Measurements from ENCODE around the gene CNPPD1. TPM values are rescaled to one million over a fixed set of nuclear protein-coding genes. Genes with fewer than 3 reads are reported as not detected.

The CNPPD1 gene
- 21.7 and 25.0 TPM in 2 replicates for total RNA-seq (2014; rRNA removed; shearing (Covaris generic))

GRCh38 chr2:219176818-219177551 is at the start of gene CNPPD1:
TSS of gene CNPPD1 (minus strand) at chr2:219176925. CDS start at chr2:219176828, 97 bp downstream.

DNA sequence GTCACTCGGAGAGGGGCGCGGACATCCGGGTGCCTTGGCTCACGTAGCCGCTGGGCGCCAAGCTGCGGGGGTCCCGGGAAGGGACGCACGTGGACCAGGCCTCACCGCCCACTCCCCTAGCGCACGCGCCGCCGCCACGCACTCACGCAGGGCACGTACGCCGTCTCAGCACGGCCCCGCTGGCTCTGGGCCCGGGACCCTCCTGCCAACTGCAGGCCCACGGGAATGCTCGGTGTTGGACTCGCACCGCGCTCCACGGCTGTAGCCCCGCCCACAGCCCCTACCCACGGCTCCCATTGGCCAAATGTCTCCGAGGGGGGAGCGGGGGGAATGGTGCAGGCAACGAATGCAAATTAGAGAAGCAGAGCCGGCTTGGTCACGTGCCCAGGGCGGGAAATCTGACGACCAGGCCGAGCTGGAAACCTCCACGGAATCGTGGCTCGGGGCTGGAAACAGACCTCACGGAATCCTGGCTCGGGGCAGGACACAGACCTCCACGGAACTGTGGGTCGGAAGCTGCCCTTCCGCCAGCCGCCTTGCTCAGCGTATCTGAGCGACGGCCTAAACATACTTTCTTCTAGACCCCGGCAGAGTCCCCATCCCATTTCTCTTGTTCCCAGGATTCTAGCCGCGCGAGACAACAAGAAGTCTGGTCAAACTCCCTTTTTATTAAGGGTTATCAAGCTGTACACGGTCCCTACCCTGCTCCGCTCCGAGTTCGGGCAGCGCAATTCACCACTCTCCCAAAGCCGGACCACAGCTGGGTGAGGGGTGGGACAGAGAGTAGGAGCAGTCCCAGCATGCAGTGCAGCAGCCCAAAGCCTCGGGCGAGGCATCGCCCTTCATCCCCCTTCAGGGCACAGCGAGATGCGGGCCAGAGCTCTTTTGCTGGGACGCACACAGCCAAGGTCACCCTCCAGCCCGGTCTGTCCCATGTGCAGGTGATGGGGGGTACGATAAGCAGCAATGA is 42.3 kb upstream of the CNPPD1 start, which contains the start of gene ABCB6:
ABCB6 (minus strand) TSS at position 227 of the 970 bp plus-strand sequence. CDS start 285 bp downstream, outside the sequence.

DNA sequence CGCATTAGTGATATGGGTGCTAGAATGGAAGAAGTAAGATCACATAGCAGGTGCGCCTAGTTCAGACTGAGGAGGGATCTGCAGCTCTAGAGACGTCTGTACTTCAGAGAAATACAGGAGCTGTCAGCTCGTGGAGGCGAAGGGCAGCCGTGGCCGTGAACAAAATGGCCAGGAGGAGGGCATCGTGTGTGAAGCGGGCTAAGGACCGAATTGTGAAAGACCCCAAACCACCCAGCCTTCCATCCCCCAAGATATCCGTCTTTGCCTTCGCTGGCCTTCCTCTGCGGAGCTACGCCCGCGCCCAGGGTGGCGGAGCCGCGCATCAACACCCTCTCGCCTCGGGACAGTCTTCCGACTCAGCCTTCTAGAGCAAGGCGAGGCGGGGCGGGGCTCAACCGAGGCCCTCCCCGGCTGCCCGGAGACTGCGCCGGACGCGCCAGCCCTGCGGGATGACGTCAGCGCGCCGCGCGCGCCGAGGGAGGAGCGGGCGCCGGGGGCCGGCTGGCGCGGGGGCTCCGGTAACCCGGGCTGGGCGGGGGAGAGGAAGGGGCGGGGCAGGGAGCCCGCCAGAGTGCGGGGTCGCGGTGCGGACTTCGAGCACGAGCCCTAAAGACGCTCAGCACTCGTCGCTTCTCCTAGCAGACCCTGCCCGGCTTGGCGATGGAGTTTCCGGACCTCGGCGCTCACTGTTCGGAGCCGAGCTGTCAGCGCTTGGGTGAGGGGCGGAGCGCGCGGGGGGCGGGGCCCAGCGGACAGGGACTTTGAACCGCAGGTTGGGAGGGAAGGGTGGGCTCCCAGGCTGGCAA is 29.8 kb upstream of the CNPPD1 start, which contains the start of gene ZFAND2B:
ZFAND2B (plus strand) TSS at position 455 of the 806 bp plus-strand sequence; CDS start at position 661, 206 bp downstream.

DNA sequence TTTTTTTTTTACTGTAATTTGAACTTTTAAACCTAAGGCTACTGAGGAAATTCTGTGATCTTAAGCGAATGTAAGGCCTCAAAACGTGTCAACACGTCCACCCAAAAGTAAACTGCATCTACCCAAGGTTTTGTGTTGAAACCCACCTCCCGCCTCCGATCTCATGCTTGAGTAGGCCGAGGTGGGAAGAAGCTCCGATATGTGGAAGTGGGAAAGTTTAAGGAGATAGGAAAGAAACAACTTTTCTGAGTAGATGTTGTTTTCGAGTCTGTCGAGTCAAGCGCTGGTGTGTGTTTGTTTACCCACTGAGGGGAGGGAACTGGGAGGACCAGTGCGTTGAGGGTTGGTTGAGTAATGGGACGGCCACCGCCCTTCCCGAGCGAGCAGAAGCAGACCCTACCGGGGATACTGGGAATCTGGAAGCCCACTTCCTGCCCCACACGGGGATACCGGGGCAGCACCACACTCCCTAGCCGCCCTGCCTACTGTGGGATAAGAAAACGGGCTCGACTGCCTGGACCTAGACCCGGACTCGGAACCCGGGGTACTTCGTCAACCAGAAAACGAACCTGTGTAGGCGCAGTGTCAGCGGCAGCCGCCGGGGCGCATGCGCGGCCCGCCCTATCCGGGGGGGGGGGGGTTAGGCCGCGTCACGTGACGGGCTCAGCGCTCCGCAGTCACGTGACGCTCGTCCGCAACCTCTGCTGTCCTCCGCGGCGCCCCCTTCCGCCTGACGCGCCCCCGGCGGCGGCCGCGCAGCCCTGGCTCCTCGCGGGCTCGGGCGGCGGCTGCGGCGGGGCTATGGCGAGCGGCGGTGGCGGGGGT is 1.0 kb upstream of the CNPPD1 start, which contains the start of gene RETREG2:
RETREG2 (plus strand) TSS at position 724 of the 825 bp plus-strand sequence; CDS start at position 802, 78 bp downstream.

GRCh38 chr2:219169930-219170654 is 6.6 kb downstream of the CNPPD1 start, which contains the start of gene SLC23A3:
TSS of gene SLC23A3 (minus strand) at chr2:219170029. CDS start at chr2:219169984, 45 bp downstream.

GRCh38 chr2:219160186-219161017 is 16.3 kb downstream of the CNPPD1 start, which contains the start of gene NHEJ1:
TSS of gene NHEJ1 (minus strand) at chr2:219160815. CDS start at chr2:219158362, 2,453 bp downstream.

Other genes with a start within 250 kb of the CNPPD1 start
- gene CDK5R2, start 217.3 kb downstream of the CNPPD1 start, total RNA-seq (2014; rRNA removed; shearing (Covaris generic)), result 0.03 TPM in 1 of 2 replicates, not detected in the other
- not detected in 2 replicates for gene FEV, start 191.7 kb downstream of the CNPPD1 start, total RNA-seq (2014; rRNA removed; shearing (Covaris generic))
- 4.2 TPM in 1 of 2 replicates, not detected in the other for gene CRYBA2, start 183.5 kb downstream of the CNPPD1 start, total RNA-seq (2014; rRNA removed; shearing (Covaris generic))
- gene CFAP65, start 135.4 kb downstream of the CNPPD1 start, total RNA-seq (2014; rRNA removed; shearing (Covaris generic)), result 0.08 TPM in 1 of 2 replicates, not detected in the other
- not detected in 2 replicates for gene IHH, start 116.0 kb downstream of the CNPPD1 start, total RNA-seq (2014; rRNA removed; shearing (Covaris generic))
- gene NHEJ1, start 16.1 kb downstream of the CNPPD1 start, total RNA-seq (2014; rRNA removed; shearing (Covaris generic)), result 9.2 and 12.6 TPM in 2 replicates
- gene SLC23A3, start 6.9 kb downstream of the CNPPD1 start, total RNA-seq (2014; rRNA removed; shearing (Covaris generic)), result 0.19 and 0.42 TPM in 2 replicates
- 22.8 and 23.2 TPM in 2 replicates for gene RETREG2, start 1.4 kb upstream of the CNPPD1 start, total RNA-seq (2014; rRNA removed; shearing (Covaris generic))
- gene ZFAND2B, start 29.9 kb upstream of the CNPPD1 start, total RNA-seq (2014; rRNA removed; shearing (Covaris generic)), result 17.7 and 22.0 TPM in 2 replicates
- 24.7 and 25.5 TPM in 2 replicates for gene ABCB6, start 42.0 kb upstream of the CNPPD1 start, total RNA-seq (2014; rRNA removed; shearing (Covaris generic))
- 38.7 and 42.7 TPM in 2 replicates for gene ATG9A, start 52.7 kb upstream of the CNPPD1 start, total RNA-seq (2014; rRNA removed; shearing (Covaris generic))
- gene ANKZF1, start 52.9 kb upstream of the CNPPD1 start, total RNA-seq (2014; rRNA removed; shearing (Covaris generic)), result 33.5 and 40.4 TPM in 2 replicates
- 10.8 and 14.0 TPM in 2 replicates for gene GLB1L, start 68.5 kb upstream of the CNPPD1 start, total RNA-seq (2014; rRNA removed; shearing (Covaris generic))
- 10.3 and 12.0 TPM in 2 replicates for gene STK16, start 68.6 kb upstream of the CNPPD1 start, total RNA-seq (2014; rRNA removed; shearing (Covaris generic))
- not detected in 2 replicates for gene TUBA4B, start 76.3 kb upstream of the CNPPD1 start, total RNA-seq (2014; rRNA removed; shearing (Covaris generic))
- gene TUBA4A, start 77.0 kb upstream of the CNPPD1 start, total RNA-seq (2014; rRNA removed; shearing (Covaris generic)), result 0.11 and 0.75 TPM in 2 replicates
- 14.3 and 22.2 TPM in 2 replicates for gene DNAJB2, start 102.4 kb upstream of the CNPPD1 start, total RNA-seq (2014; rRNA removed; shearing (Covaris generic))
- 2.8 and 3.5 TPM in 2 replicates for gene PTPRN, start 132.5 kb upstream of the CNPPD1 start, total RNA-seq (2014; rRNA removed; shearing (Covaris generic))
- not detected in 2 replicates for gene RESP18, start 155.8 kb upstream of the CNPPD1 start, total RNA-seq (2014; rRNA removed; shearing (Covaris generic))
- 33.4 and 47.8 TPM in 2 replicates for gene DNPEP, start 211.0 kb upstream of the CNPPD1 start, total RNA-seq (2014; rRNA removed; shearing (Covaris generic))
- gene DES, start 241.5 kb upstream of the CNPPD1 start, total RNA-seq (2014; rRNA removed; shearing (Covaris generic)), result not detected in 2 replicates